H1 (cell line): ENCODE data around the gene MDFIC2. TPM values are rescaled to one million over a fixed set of nuclear protein-coding genes. Genes with fewer than 3 reads are reported as not detected.

ENCODE experiments used
- CTCF ChIA-PET: fragments of 300-600 bp; sonication (Branson Sonifier 250); formaldehyde crosslinking; loops from one replicate; lab custom pipeline; 2021; ENCODE audit not compliant: partially characterized antibody; lab: Charles Lee
- POLR2A ChIA-PET: fragments of 300-600 bp; sonication (Branson Sonifier 250); formaldehyde crosslinking; loops from one replicate; lab custom pipeline; 2021; ENCODE audit warnings: inconsistent platforms; ENCODE audit not compliant: partially characterized antibody; lab: Charles Lee
- DNase-seq, 2 experiments: peaks; one replicate each; pipeline versions ENCODE4 v3.0.0 to v3.0.0-alpha.2; 2010 to 2022; ENCODE audit warnings: low spot score in 2 of 2, low read depth in 1 of 2, mixed read lengths in 1 of 2
- FAIRE-seq: peaks from 2 replicates; lab custom pipeline; 2011; peaks lifted over from hg19 to GRCh38; lab: Jason Lieb, UNC
- H2AFZ ChIP-seq: 2 replicates; pipeline ENCODE4 v1.8.1; 2012; ENCODE audit warnings: low read length, inconsistent platforms
- H2AK5ac ChIP-seq: 2 replicates; pipeline ENCODE4 v1.6.1; 2013; ENCODE audit warnings: low read depth, low read length
- H2BK120ac ChIP-seq: replicated peaks from 2 replicates; pipeline ENCODE3; 2013; ENCODE audit warnings: low read depth, low read length, inconsistent platforms
- H2BK12ac ChIP-seq: 2 replicates; pipeline ENCODE4 v1.6.1; 2013; ENCODE audit warnings: low read depth, low read length
- H2BK15ac ChIP-seq: 2 replicates; pipeline ENCODE4 v1.6.1; 2013; ENCODE audit warnings: low read length
- H2BK20ac ChIP-seq: 2 replicates; pipeline ENCODE4 v1.6.1; 2013; ENCODE audit warnings: low read length
- H2BK5ac ChIP-seq: 2 replicates; pipeline ENCODE4 v1.6.1; 2013; ENCODE audit warnings: low read depth, low read length
- H3K14ac ChIP-seq: 2 replicates; pipeline ENCODE4 v1.6.1; 2013; ENCODE audit warnings: inconsistent platforms; ENCODE audit not compliant: insufficient read length
- H3K18ac ChIP-seq: 2 replicates; pipeline ENCODE4 v1.6.1; 2013; ENCODE audit warnings: low read length; ENCODE audit errors: extremely low read depth
- H3K23ac ChIP-seq: 2 replicates; pipeline ENCODE4 v1.6.1; 2013; ENCODE audit warnings: inconsistent platforms; ENCODE audit not compliant: insufficient read length
- H3K23me2 ChIP-seq: 2 replicates; pipeline ENCODE4 v1.6.1; 2013; ENCODE audit warnings: low read depth, low read length
- H3K27ac ChIP-seq: 2 replicates; pipeline ENCODE4 v1.6.1; 2011; ENCODE audit warnings: low read depth, low read length, inconsistent platforms
- H3K27me3 ChIP-seq, 4 experiments: replicated peaks in 1 of 4; 1 replicate in 1 of 4; 2 replicates in 3 of 4; pipeline versions ENCODE4 v1.6.1 to v1.8.1; 2011 to 2013; ENCODE audit warnings: low read length in 3 of 4, mild to moderate bottlenecking in 3 of 4, inconsistent platforms in 2 of 4, mixed read lengths in 2 of 4, moderate library complexity in 1 of 4; ENCODE audit not compliant: control insufficient read depth in 3 of 4, insufficient read depth in 3 of 4; ENCODE audit errors: extremely low read depth in 1 of 4
- H3K36me3 ChIP-seq, 4 experiments: 2 replicates each; pipeline versions ENCODE4 v1.6.1 to v1.8.1; 2011 to 2013; ENCODE audit warnings: mild to moderate bottlenecking in 4 of 4, low read length in 3 of 4, moderate library complexity in 2 of 4, control low read depth in 1 of 4, inconsistent platforms in 1 of 4; ENCODE audit not compliant: insufficient read depth in 4 of 4, control insufficient read depth in 2 of 4
- H3K4ac ChIP-seq: replicated peaks from 2 replicates; pipeline ENCODE3; 2013; ENCODE audit warnings: low read length, low read depth, mixed read lengths, inconsistent platforms; ENCODE audit not compliant: insufficient read length
- H3K4me1 ChIP-seq, 4 experiments: replicated peaks in 1 of 4; 1 replicate in 1 of 4; 2 replicates in 3 of 4; pipeline versions ENCODE4 v1.6.1 to v1.8.1; 2011 to 2013; ENCODE audit warnings: low read length in 3 of 4, inconsistent platforms in 2 of 4, mixed read lengths in 1 of 4; ENCODE audit not compliant: insufficient read depth in 4 of 4, control insufficient read depth in 3 of 4
- H3K4me2 ChIP-seq, 2 experiments: 2 replicates each; pipeline versions ENCODE4 v1.6.1 to v1.8.1; 2011 to 2013; ENCODE audit warnings: low read depth in 2 of 2, low read length in 2 of 2, control low read depth in 1 of 2, inconsistent platforms in 1 of 2, mild to moderate bottlenecking in 1 of 2; ENCODE audit not compliant: insufficient read depth in 1 of 2
- H3K4me3 ChIP-seq, 4 experiments: fragments of 200-600, 300-600 bp in 1 of 4; sonication (generic), shearing (Covaris generic), sonication (Bioruptor Twin) in 1 of 4; 2 replicates each; pipeline versions ENCODE4 v1.5.1 to v1.8.1; 2011 to 2016; ENCODE audit warnings: low read length in 4 of 4, low read depth in 3 of 4, control low read depth in 2 of 4, inconsistent platforms in 2 of 4, mild to moderate bottlenecking in 2 of 4, mixed read lengths in 1 of 4, moderate library complexity in 1 of 4; ENCODE audit not compliant: insufficient read depth in 2 of 4; ENCODE audit errors: extremely low read depth in 1 of 4
- H3K56ac ChIP-seq: replicated peaks from 2 replicates; pipeline ENCODE3; 2013; ENCODE audit warnings: low read depth, mild to moderate bottlenecking, mixed read lengths, low read length, inconsistent platforms; ENCODE audit not compliant: insufficient read length
- H3K79me1 ChIP-seq: 2 replicates; pipeline ENCODE4 v1.6.1; 2013; ENCODE audit warnings: low read depth, low read length, control low read depth
- H3K79me2 ChIP-seq, 2 experiments: 2 replicates each; pipeline versions ENCODE4 v1.6.1 to v1.8.1; 2012 to 2013; ENCODE audit warnings: low read length in 2 of 2, mild to moderate bottlenecking in 2 of 2, inconsistent platforms in 1 of 2; ENCODE audit not compliant: insufficient read depth in 2 of 2, control insufficient read depth in 1 of 2
- H3K9ac ChIP-seq, 4 experiments: replicated peaks in 1 of 4; 1 replicate in 1 of 4; 2 replicates in 3 of 4; pipeline versions ENCODE4 v1.6.1 to v1.8.1; 2011 to 2013; ENCODE audit warnings: low read depth in 3 of 4, low read length in 3 of 4, control low read depth in 2 of 4, mild to moderate bottlenecking in 2 of 4, moderate library complexity in 2 of 4, inconsistent platforms in 1 of 4; ENCODE audit errors: extremely low read depth in 1 of 4
- H3K9me3 ChIP-seq, 2 experiments: 2 replicates each; pipeline versions ENCODE4 v1.6.1 to v1.8.1; 2012 to 2013; ENCODE audit warnings: mild to moderate bottlenecking in 2 of 2, moderate library complexity in 2 of 2, control low read depth in 1 of 2, inconsistent platforms in 1 of 2, low read depth in 1 of 2, low read length in 1 of 2, mixed read lengths in 1 of 2; ENCODE audit not compliant: insufficient read depth in 2 of 2
- H4K20me1 ChIP-seq, 2 experiments: replicated peaks in 1 of 2; 2 replicates each; pipeline versions ENCODE3 to v1.8.1; 2011 to 2013; ENCODE audit warnings: inconsistent platforms in 2 of 2, low read length in 2 of 2, mild to moderate bottlenecking in 1 of 2; ENCODE audit not compliant: insufficient read depth in 2 of 2, control insufficient read depth in 1 of 2
- H4K5ac ChIP-seq: 2 replicates; pipeline ENCODE4 v1.6.1; 2013; ENCODE audit warnings: low read length, low read depth, mixed read lengths, inconsistent platforms; ENCODE audit not compliant: insufficient read length
- H4K8ac ChIP-seq: 2 replicates; pipeline ENCODE4 v1.8.0; 2013; ENCODE audit warnings: mild to moderate bottlenecking, moderate library complexity, low read length, inconsistent platforms; ENCODE audit not compliant: insufficient read depth; ENCODE audit errors: extremely low read depth
- H4K91ac ChIP-seq: replicated peaks from 2 replicates; pipeline ENCODE3; 2013; ENCODE audit warnings: low read length, mixed read lengths, inconsistent platforms; ENCODE audit not compliant: insufficient read length
- JUND ChIP-seq: IDR thresholded peaks from 2 replicates; pipeline ENCODE4 v1.6.1; 2011; ENCODE audit warnings: mild to moderate bottlenecking, improper control_type of control experiment, low read length
- KDM5A ChIP-seq: fragments of 200-600 bp; IDR thresholded peaks from 2 replicates; pipeline ENCODE4 v1.7.1; 2012; ENCODE audit warnings: mild to moderate bottlenecking, low read length, inconsistent platforms, mixed read lengths
- NANOG ChIP-seq: IDR thresholded peaks from 2 replicates; pipeline ENCODE4 v1.6.1; 2011; ENCODE audit warnings: low read length, low read depth, mild to moderate bottlenecking, inconsistent platforms; ENCODE audit not compliant: insufficient read depth, poor library complexity, severe bottlenecking
- POU5F1 ChIP-seq: IDR thresholded peaks from 2 replicates; pipeline ENCODE4 v1.6.1; 2011; ENCODE audit warnings: low read depth, mild to moderate bottlenecking, low read length, moderate library complexity
- WGBS, 2 experiments: shearing (Covaris generic) in 1 of 2; methylation state at CpG; one replicate each; pipeline versions ENCODE4 v1.1.6 to v1.1.7; 2013 to 2015; ENCODE audit warnings: low lambda C conversion rate in 2 of 2, mixed read lengths in 2 of 2, inconsistent platforms in 1 of 2, low coverage in 1 of 2, missing lambda C conversion rate in 1 of 2; ENCODE audit not compliant: insufficient replicate concordance in 2 of 2, insufficient coverage in 1 of 2, insufficient read length in 1 of 2; ENCODE audit errors: extremely low coverage in 1 of 2, missing lambda C conversion rate in 1 of 2; 5-methylcytosine and 5-hydroxymethylcytosine counted together
- polyA plus RNA-seq, 7 experiments: library from polyadenylated mRNA; depleted of rRNA in 3 of 7; stranded (reverse) in 5 of 7; unstranded in 2 of 7; fragments of >200 nt in 5 of 7; fragments of 200-250 nt in 2 of 7; gene quantifications; 1 replicate in 5 of 7; 2 replicates in 1 of 7; 4 replicates in 1 of 7; pipeline versions ENCODE4 v1.2.1 to v1.2.3, GENCODE V29; 2011 to 2013; ENCODE audit warnings: missing spikeins in 2 of 7, mixed read lengths in 2 of 7
- total RNA-seq: library from RNA; stranded (reverse); fragmentation: NEBNext Ultra II Directional; extraction: Animal tissue kit (Norgen Biotek cat#: 25700); gene quantifications from 2 replicates; pipeline ENCODE4 v1.2.1, GENCODE V29; 2021
- TF ChIP-seq, protein P1 (sequence below), 3 experiments: IDR thresholded peaks; 1 replicate in 2 of 3; 2 replicates in 1 of 3; pipeline versions ENCODE4 v1.5.1 to v1.6.1; 2011; ENCODE audit warnings: low read length in 3 of 3, mild to moderate bottlenecking in 3 of 3, inconsistent platforms in 2 of 3, low read depth in 1 of 3, moderate library complexity in 1 of 3; ENCODE audit not compliant: insufficient read depth in 1 of 3; ENCODE audit errors: control extremely low read depth in 1 of 3

The MDFIC2 gene
- total and polyA plus RNA-seq, 2 of the 8 experiments (the other 6 are each of a cell fraction or from before 2014, with no cell fraction given) = not detected

GRCh38 chr3:70342149-70342548, 29.7 kb upstream of the MDFIC2 start:
- no peak overlapping the region for H3K56ac ChIP-seq
- H3K27ac ChIP-seq = no peak overlapping the region
- H3K4me3 ChIP-seq = no peak overlapping the region
- H2BK12ac ChIP-seq = no peak overlapping the region
- H4K5ac ChIP-seq = no peak overlapping the region
- CTCF ChIA-PET = no interaction called here
- WGBS, 2 experiments = 83% methylated on average over 1 of the region's 1 CpG; no CpG with 5 or more reads in 1 of the 2 experiments
- H3K23me2 ChIP-seq = no peaks in the 10 kb centered on the region
- H3K36me3 ChIP-seq = no peaks in the 10 kb centered on the region
- H2BK15ac ChIP-seq = no peak overlapping the region
- H3K27me3 ChIP-seq = no peaks in the 10 kb centered on the region
- FAIRE-seq (no peak), DNase-seq (no peak)
- no peak overlapping the region for H3K14ac ChIP-seq
- no peaks in the 10 kb centered on the region for H3K79me2 ChIP-seq
- no peaks in the 10 kb centered on the region for H4K20me1 ChIP-seq
- H3K4me2 ChIP-seq = no peak overlapping the region
- H3K23ac ChIP-seq = no peak overlapping the region
- H3K79me1 ChIP-seq = no peaks in the 10 kb centered on the region
- no peaks in the 10 kb centered on the region for H3K4me1 ChIP-seq
- no peak overlapping the region for H2AFZ ChIP-seq
- H2BK120ac ChIP-seq = no peak overlapping the region
- H3K4ac ChIP-seq = no peak overlapping the region
- H3K9ac ChIP-seq = no peak overlapping the region
- H3K18ac ChIP-seq = no peak overlapping the region
- TF ChIP-seq JUND (no peak), POU5F1 (no peak), NANOG (no peak), KDM5A (no peak)
- TF ChIP-seq, protein P1, sequence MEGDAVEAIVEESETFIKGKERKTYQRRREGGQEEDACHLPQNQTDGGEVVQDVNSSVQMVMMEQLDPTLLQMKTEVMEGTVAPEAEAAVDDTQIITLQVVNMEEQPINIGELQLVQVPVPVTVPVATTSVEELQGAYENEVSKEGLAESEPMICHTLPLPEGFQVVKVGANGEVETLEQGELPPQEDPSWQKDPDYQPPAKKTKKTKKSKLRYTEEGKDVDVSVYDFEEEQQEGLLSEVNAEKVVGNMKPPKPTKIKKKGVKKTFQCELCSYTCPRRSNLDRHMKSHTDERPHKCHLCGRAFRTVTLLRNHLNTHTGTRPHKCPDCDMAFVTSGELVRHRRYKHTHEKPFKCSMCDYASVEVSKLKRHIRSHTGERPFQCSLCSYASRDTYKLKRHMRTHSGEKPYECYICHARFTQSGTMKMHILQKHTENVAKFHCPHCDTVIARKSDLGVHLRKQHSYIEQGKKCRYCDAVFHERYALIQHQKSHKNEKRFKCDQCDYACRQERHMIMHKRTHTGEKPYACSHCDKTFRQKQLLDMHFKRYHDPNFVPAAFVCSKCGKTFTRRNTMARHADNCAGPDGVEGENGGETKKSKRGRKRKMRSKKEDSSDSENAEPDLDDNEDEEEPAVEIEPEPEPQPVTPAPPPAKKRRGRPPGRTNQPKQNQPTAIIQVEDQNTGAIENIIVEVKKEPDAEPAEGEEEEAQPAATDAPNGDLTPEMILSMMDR (IDR thresholded peaks at IDR 0.05; ENCODE audit: control extremely low read depth in 1 of 3, insufficient read depth in 1 of 3, low read depth in 1 of 3, low read length in 3 of 3) = no peak
- TF ChIP-seq, all 59 proteins: peak for 0
- H4K91ac ChIP-seq = no peak overlapping the region
- no peak overlapping the region for H2AK5ac ChIP-seq
- H2BK20ac ChIP-seq = no peak overlapping the region
- no peaks in the 10 kb centered on the region for H3K9me3 ChIP-seq
- POLR2A ChIA-PET = no interaction called here
- no peak overlapping the region for H2BK5ac ChIP-seq
- no peak overlapping the region for H4K8ac ChIP-seq
